ENCODE data around the gene DIP2A.

DIP2A gene

DNA sequence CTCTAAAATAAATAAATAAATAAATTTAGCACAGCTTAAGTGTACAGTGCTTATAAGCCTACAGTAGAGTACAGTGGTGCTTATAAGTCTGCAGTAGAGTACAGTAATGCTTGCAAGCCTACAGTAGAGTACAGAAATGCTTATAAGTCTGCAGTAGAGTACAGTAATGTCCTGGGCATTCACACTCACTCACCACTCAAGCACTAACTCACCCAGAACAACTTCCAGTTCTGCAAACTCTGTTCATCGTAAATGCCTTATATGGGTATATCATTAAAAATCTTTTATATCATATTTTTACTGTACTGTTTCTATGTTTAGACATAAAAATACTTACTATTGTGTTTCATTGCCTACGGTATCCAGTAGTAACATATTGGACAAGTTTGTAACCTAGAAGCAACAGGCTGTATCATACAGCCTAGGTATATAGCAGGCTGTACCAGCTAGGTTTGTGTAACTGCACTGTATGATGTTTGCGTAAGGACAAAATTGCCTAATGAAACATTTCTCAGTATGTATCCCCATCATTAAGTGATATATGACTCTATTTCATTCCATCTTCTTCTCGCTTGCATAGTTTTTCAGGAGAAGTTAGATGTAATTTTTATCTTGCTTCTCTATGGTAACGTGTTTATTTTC lies 160.2 kb downstream of the DIP2A start:
- Histone ChIP-seq H3K36me3 (ENCODE audit: insufficient read depth) (no peaks in the 10 kb centered on the region), H3K27ac (no peak overlapping the region), H2AFZ (ENCODE audit: low read depth) (no peak overlapping the region), H4K20me1 (ENCODE audit: insufficient read depth) (no peaks in the 10 kb centered on the region), H3K79me2 (ENCODE audit: insufficient read depth, low read depth) (no peaks in the 10 kb centered on the region), H3K4me3 (IDR thresholded peaks at IDR 0.05; ENCODE audit: insufficient read depth, low read depth, low read length) (no peak overlapping the region), H3K4me1 (ENCODE audit: low read depth, poor library complexity, severe bottlenecking) (no peaks in the 10 kb centered on the region), H3K4me2 (no peak overlapping the region), H3K9ac (no peak overlapping the region), H3K27me3 (ENCODE audit: insufficient read depth, low read depth) (no peaks in the 10 kb centered on the region)
- TF ChIP-seq, protein P1, sequence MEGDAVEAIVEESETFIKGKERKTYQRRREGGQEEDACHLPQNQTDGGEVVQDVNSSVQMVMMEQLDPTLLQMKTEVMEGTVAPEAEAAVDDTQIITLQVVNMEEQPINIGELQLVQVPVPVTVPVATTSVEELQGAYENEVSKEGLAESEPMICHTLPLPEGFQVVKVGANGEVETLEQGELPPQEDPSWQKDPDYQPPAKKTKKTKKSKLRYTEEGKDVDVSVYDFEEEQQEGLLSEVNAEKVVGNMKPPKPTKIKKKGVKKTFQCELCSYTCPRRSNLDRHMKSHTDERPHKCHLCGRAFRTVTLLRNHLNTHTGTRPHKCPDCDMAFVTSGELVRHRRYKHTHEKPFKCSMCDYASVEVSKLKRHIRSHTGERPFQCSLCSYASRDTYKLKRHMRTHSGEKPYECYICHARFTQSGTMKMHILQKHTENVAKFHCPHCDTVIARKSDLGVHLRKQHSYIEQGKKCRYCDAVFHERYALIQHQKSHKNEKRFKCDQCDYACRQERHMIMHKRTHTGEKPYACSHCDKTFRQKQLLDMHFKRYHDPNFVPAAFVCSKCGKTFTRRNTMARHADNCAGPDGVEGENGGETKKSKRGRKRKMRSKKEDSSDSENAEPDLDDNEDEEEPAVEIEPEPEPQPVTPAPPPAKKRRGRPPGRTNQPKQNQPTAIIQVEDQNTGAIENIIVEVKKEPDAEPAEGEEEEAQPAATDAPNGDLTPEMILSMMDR (conservative IDR thresholded peaks at IDR 0.05; ENCODE audit: low read depth, low read length), result no peak
